Measurements from ENCODE around the gene DDHD1.

Gene DDHD1

DNA sequence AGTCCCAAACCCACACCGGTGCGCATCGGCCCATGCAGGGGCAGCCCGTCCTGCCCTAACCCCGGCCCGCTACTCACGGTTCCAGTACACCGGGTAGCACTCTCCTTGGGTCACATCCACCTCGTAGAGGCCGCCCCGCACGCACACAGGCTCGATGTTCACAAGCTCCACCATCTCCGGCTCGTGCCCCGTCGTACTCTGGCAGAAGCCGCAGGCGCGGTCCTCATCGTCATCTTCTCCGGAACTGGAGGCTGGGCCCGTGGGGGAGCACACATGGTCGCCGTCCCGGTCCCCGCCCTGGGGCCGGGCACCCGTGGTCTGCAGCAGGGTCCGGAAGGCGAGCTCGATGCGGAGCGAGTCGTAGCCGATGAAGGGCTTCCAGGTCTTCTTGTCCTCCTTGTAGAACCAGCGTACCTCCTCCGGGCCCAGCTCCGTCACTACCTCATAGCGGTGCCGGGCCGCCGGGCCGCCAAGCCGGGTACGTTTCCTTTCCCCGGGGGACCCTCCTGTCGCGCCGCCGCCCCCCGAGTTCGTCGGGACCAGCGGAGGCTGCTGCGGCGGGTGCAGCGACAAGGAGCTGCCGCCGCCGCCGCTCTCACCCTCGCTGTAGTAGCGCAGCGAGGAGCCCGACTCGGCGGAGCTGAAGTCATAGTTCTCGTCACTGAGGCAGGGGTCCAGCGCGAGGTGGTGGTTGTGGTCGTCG is 788 bp downstream of the DDHD1 start:
- H4K20me1 ChIP-seq (ENCODE audit: insufficient read depth, low read length, poor library complexity, severe bottlenecking) = peaks cover 47% of the 10 kb centered on the region
- peak overlapping the region; percentile 83 for H3K9ac ChIP-seq (ENCODE audit: low read depth, low read length, poor library complexity, severe bottlenecking)
- H3F3A ChIP-seq (ENCODE audit: low read depth) = peaks cover 6% of the 10 kb centered on the region; the same call in 1 of the 2 replicates
- peak overlapping the region; percentile 83 for H3K4me2 ChIP-seq (ENCODE audit: low read depth, low read length, poor library complexity, severe bottlenecking)
- peak overlapping the region; percentile 96 for H3K4me3 ChIP-seq (ENCODE audit: low read length, poor library complexity, severe bottlenecking)
- no peaks in the 10 kb centered on the region for H3K9me3 ChIP-seq (ENCODE audit: insufficient read depth, low read depth, low read length)
- peak overlapping the region; percentile 100 for H2AFZ ChIP-seq (ENCODE audit: low read length)
- H3K4me1 ChIP-seq (ENCODE audit: insufficient read depth, low read length, poor library complexity, severe bottlenecking) = peaks cover 46% of the 10 kb centered on the region
- H3K9me2 ChIP-seq (replicated peaks; ENCODE audit: low read depth, low read length) = no peaks in the 10 kb centered on the region
- no peak for TF ChIP-seq EZH2phosphoT487 (IDR thresholded peaks at IDR 0.05; ENCODE audit: borderline replicate concordance)
- no peaks in the 10 kb centered on the region for H3K27me3 ChIP-seq (ENCODE audit: insufficient read depth, low read length, poor library complexity, severe bottlenecking)
- H3K79me2 ChIP-seq (ENCODE audit: insufficient read depth, low read length) = peaks cover 53% of the 10 kb centered on the region
- no peaks in the 10 kb centered on the region for H3K36me3 ChIP-seq (ENCODE audit: insufficient read depth, low read length)

DNA sequence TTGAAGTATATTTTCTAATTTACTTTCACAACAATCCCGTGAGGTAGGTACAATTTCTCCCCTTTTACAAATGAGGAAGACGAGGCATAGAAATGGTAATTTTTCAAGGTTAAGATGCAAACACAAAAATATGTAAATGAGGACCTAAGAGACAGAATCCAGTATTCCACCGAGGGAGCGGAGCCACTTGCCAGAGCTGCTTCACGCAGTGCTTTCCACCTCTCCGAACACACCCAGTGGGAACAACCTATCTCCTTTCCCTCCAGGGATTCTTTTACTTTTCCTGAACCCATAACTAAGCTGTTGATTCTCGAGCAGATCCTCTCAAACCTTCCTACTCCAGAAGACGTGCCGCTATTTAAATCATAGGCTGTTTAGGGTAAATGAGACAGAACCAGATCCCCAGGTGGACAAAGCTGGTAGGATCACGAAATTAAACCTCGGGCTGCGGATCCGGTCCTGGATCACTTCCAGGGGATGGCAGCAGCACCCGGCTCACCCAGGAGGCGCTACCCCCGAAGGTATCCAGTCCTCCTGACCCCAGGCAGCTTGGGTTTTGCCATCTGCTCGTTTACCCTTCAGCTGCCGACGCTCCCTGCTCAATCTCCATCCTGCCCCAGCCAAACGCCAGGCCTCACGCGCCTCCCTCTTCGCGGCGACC is 1.5 kb downstream of the DDHD1 start:
- Histone ChIP-seq H3K9ac (ENCODE audit: low read depth, low read length, poor library complexity, severe bottlenecking) (peak overlapping the region; percentile 83), H3K79me2 (ENCODE audit: insufficient read depth, low read length) (peaks cover 60% of the 10 kb centered on the region), H3K36me3 (ENCODE audit: insufficient read depth, low read length) (no peaks in the 10 kb centered on the region), H3F3A (ENCODE audit: low read depth) (peaks cover 6% of the 10 kb centered on the region; the same call in 1 of the 2 replicates), H2AFZ (ENCODE audit: low read length) (peak overlapping the region; percentile 100), H3K4me1 (ENCODE audit: insufficient read depth, low read length, poor library complexity, severe bottlenecking) (peaks cover 53% of the 10 kb centered on the region), H3K9me2 (replicated peaks; ENCODE audit: low read depth, low read length) (no peaks in the 10 kb centered on the region), H3K4me2 (ENCODE audit: low read depth, low read length, poor library complexity, severe bottlenecking) (peak overlapping the region; percentile 83), H4K20me1 (ENCODE audit: insufficient read depth, low read length, poor library complexity, severe bottlenecking) (peaks cover 53% of the 10 kb centered on the region), H3K4me3 (ENCODE audit: low read length, poor library complexity, severe bottlenecking) (peak overlapping the region; percentile 96), H3K9me3 (ENCODE audit: insufficient read depth, low read depth, low read length) (no peaks in the 10 kb centered on the region), H3K27me3 (ENCODE audit: insufficient read depth, low read length, poor library complexity, severe bottlenecking) (no peaks in the 10 kb centered on the region)
- TF ChIP-seq EZH2phosphoT487 (IDR thresholded peaks at IDR 0.05; ENCODE audit: borderline replicate concordance) = no peak
- TF ChIP-seq, protein P1, sequence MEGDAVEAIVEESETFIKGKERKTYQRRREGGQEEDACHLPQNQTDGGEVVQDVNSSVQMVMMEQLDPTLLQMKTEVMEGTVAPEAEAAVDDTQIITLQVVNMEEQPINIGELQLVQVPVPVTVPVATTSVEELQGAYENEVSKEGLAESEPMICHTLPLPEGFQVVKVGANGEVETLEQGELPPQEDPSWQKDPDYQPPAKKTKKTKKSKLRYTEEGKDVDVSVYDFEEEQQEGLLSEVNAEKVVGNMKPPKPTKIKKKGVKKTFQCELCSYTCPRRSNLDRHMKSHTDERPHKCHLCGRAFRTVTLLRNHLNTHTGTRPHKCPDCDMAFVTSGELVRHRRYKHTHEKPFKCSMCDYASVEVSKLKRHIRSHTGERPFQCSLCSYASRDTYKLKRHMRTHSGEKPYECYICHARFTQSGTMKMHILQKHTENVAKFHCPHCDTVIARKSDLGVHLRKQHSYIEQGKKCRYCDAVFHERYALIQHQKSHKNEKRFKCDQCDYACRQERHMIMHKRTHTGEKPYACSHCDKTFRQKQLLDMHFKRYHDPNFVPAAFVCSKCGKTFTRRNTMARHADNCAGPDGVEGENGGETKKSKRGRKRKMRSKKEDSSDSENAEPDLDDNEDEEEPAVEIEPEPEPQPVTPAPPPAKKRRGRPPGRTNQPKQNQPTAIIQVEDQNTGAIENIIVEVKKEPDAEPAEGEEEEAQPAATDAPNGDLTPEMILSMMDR (conservative IDR thresholded peaks at IDR 0.05; ENCODE audit: low read length) = peak; percentile 17; the same call in 1 of the 2 replicates

DNA sequence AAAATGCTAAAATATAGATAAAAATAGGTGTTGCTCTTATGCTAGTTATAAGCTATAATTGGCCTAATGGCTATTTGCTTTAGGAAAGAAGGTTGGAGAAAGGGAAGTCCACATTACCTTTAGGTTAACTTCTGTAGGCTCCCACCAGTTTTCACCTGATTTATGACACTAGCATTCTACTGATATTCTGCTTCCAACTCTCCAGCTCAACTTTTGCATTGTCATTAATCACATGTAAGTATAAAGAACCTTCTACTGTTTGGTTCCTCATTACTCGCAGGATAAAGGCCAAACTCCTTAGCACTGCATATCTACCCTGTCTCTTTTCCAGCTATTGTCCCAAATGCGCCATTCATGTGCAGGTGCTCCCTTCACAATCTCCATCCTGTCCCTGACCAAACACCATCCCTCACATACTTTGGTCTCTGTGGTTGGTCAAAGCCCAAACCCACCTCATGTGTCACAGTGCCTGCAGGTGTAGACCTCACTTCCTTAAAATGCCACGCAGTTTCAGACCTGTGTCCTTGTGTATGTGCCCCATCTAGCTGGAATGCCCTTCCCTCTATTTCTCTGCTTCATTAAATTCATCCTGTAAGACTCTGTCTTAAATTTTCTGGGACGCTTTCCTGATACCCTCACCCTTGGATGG is 3.3 kb downstream of the DDHD1 start:
- H3K27me3 ChIP-seq (ENCODE audit: insufficient read depth, low read length, poor library complexity, severe bottlenecking) = no peaks in the 10 kb centered on the region
- TF ChIP-seq, protein P1 (conservative IDR thresholded peaks at IDR 0.05; ENCODE audit: low read length) = no peak
- TF ChIP-seq EZH2phosphoT487 (IDR thresholded peaks at IDR 0.05; ENCODE audit: borderline replicate concordance) = no peak
- H3K36me3 ChIP-seq (ENCODE audit: insufficient read depth, low read length) = no peaks in the 10 kb centered on the region
- peak overlapping the region; percentile 83 for H3K9ac ChIP-seq (ENCODE audit: low read depth, low read length, poor library complexity, severe bottlenecking)
- peaks cover 79% of the 10 kb centered on the region for H3K79me2 ChIP-seq (ENCODE audit: insufficient read depth, low read length)
- peaks cover 6% of the 10 kb centered on the region; the same call in 1 of the 2 replicates for H3F3A ChIP-seq (ENCODE audit: low read depth)
- peaks cover 53% of the 10 kb centered on the region for H3K4me1 ChIP-seq (ENCODE audit: insufficient read depth, low read length, poor library complexity, severe bottlenecking)
- peak overlapping the region; percentile 83 for H3K4me2 ChIP-seq (ENCODE audit: low read depth, low read length, poor library complexity, severe bottlenecking)
- H3K9me2 ChIP-seq (replicated peaks; ENCODE audit: low read depth, low read length) = no peaks in the 10 kb centered on the region
- no peaks in the 10 kb centered on the region for H3K9me3 ChIP-seq (ENCODE audit: insufficient read depth, low read depth, low read length)
- peak overlapping the region; percentile 96 for H3K4me3 ChIP-seq (ENCODE audit: low read length, poor library complexity, severe bottlenecking)
- peaks cover 54% of the 10 kb centered on the region for H4K20me1 ChIP-seq (ENCODE audit: insufficient read depth, low read length, poor library complexity, severe bottlenecking)
- no peak overlapping the region for H2AFZ ChIP-seq (ENCODE audit: low read length)
